Natural killer cell (primary cell): Measurements from ENCODE around the gene INPP5A. TPM values are rescaled to one million over a fixed set of nuclear protein-coding genes. Genes with fewer than 3 reads are reported as not detected.

Experiments used
- ATAC-seq, 3 donors: fragments of 150-1000 bp in 2 of 3; fragments of 200-7000 bp in 1 of 3; cut with Tn5 transposase; 1 replicate in 1 of 3; 2 replicates in 2 of 3; pipeline ENCODE4 v1.10.0; 2021; ENCODE audit warnings: mild to moderate bottlenecking in 2 of 3, moderate library complexity in 2 of 3
- DNase-seq, 2 donors: peaks; one replicate each; pipeline versions ENCODE4 v3.0.0 to v3.0.0-alpha.2; 2013 to 2021; ENCODE audit warnings: mixed read lengths in 1 of 2
- H3K27ac ChIP-seq: one replicate; pipeline ENCODE4 v1.5.1; 2013; ENCODE audit warnings: mild to moderate bottlenecking, low read length
- H3K27me3 ChIP-seq: one replicate; pipeline ENCODE4 v1.6.1; 2013; ENCODE audit warnings: low read length; ENCODE audit not compliant: control insufficient read depth, insufficient read depth
- H3K36me3 ChIP-seq: one replicate; pipeline ENCODE4 v1.6.1; 2013; ENCODE audit warnings: low read length; ENCODE audit not compliant: control insufficient read depth, insufficient read depth
- H3K4me1 ChIP-seq: one replicate; pipeline ENCODE4 v1.6.1; 2013; ENCODE audit warnings: low read length; ENCODE audit not compliant: control insufficient read depth, insufficient read depth
- H3K4me3 ChIP-seq: one replicate; pipeline ENCODE4 v1.5.1; 2013; ENCODE audit warnings: low read length
- H3K9me3 ChIP-seq: one replicate; pipeline ENCODE4 v1.6.1; 2013; ENCODE audit warnings: low read length; ENCODE audit not compliant: control insufficient read depth, insufficient read depth
- H3K27ac Mint-ChIP-seq, 2 donors: one replicate each; pipeline ENCODE4 v1.8.0; 2022; ENCODE audit warnings: mild to moderate bottlenecking in 2 of 2, mixed read lengths in 2 of 2, moderate library complexity in 1 of 2
- H3K27me3 Mint-ChIP-seq, 2 donors: one replicate each; pipeline ENCODE4 v1.8.0; 2022; ENCODE audit warnings: low read depth in 2 of 2, mixed read lengths in 2 of 2
- H3K36me3 Mint-ChIP-seq: one replicate; pipeline ENCODE4 v1.8.0; 2022; ENCODE audit warnings: mixed read lengths
- H3K4me1 Mint-ChIP-seq, 2 donors: one replicate each; pipeline ENCODE4 v1.8.0; 2022; ENCODE audit warnings: mixed read lengths in 2 of 2
- H3K4me3 Mint-ChIP-seq: one replicate; pipeline ENCODE4 v1.8.0; 2022; ENCODE audit warnings: mild to moderate bottlenecking, moderate library complexity, mixed read lengths
- H3K9me3 Mint-ChIP-seq, 2 donors: one replicate each; pipeline ENCODE4 v1.8.0; 2022; ENCODE audit warnings: mixed read lengths in 2 of 2
- CTCF ChIP-seq: fragments of 200-600 bp; IDR thresholded peaks from one replicate; pipeline ENCODE4 v1.8.0; 2022; ENCODE audit warnings: antibody characterized with exemption
- WGBS: methylation state at CpG from one replicate; pipeline ENCODE4 v1.1.7; 2013; ENCODE audit warnings: missing lambda C conversion rate; ENCODE audit not compliant: insufficient coverage; 5-methylcytosine and 5-hydroxymethylcytosine counted together
- intact Hi-C: fragments of 100-400 bp; cut with micrococcal nuclease; formaldehyde crosslinking; loops from one replicate; pipeline ENCODE4 v1.14.2; 2022
- total RNA-seq, 4 donors: library from RNA; stranded (reverse); fragments of 120-200 nt in 1 of 4; gene quantifications; one replicate each; pipeline versions ENCODE4 v1.2.3 to v1.2.4, GENCODE V29; 2013 to 2022

INPP5A gene
- total RNA-seq, 3 donors from 2014 or later (not counting 1 experiment from before 2014, with no cell fraction given), result 12.6 to 38.6 (median 18.6) TPM

GRCh38 chr10:132781556-132781955 lies 244.0 kb downstream of the INPP5A start:
- Mint-ChIP-seq H3K4me1 (no peaks in the 10 kb centered on the region), H3K27me3 (peaks cover 0 to 8% of the 10 kb centered on the region in 2 donors), H3K9me3 (no peaks in the 10 kb centered on the region), H3K36me3 (no peaks in the 10 kb centered on the region), H3K4me3 (no peak overlapping the region), H3K27ac (no peak overlapping the region)
- Histone ChIP-seq H3K4me1 (peaks cover 3% of the 10 kb centered on the region), H3K27ac (no peak overlapping the region), H3K4me3 (no peak overlapping the region), H3K9me3 (no peaks in the 10 kb centered on the region), H3K27me3 (no peaks in the 10 kb centered on the region), H3K36me3 (peaks cover 4% of the 10 kb centered on the region)
- 96% methylated on average over 20 of the region's 20 CpGs for WGBS
- DNase-seq (no peak), ATAC-seq (no peak)
- no peak for TF ChIP-seq CTCF
- intact Hi-C loops, result no loop called here

DNA sequence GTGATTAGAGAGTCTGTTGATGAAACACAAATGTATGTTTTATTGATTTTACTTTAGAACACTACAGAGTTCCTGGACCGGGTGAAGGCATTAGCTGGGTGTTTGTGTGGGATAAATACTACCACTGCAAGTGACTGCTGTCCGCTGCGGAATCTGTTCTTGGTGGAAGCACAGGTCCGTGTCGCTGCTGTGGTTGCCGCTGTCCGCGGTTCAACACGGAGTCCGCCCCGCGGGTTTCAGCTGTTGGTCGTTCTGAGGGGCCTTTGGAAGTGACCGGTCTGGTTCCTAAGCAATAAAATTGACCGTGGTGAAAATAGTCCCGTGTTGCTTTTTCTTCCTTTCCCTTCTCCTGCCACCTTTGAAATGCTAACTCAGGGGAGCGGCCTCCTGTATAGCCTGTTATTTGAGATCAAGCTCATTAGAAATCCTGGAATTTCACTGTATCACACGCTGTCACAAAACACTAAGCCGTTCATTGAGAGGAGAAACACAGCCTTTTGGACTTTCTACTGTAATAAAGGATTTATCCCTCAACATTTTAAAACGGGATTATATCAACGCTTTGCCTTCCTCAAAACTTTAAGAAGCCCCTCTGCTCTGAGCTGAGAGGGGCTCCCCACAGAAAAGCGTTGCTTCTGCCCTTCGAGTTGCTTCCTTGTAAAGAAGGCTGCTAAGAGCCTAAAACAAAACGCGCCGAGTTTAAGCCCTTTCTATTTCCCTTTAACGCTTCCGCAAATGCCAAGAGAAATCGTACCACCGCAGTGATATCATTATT lies 245.8 kb downstream of the INPP5A start:
- Histone ChIP-seq H3K4me1 (peaks cover 3% of the 10 kb centered on the region), H3K27me3 (no peaks in the 10 kb centered on the region), H3K4me3 (no peak overlapping the region), H3K27ac (no peak overlapping the region), H3K9me3 (no peaks in the 10 kb centered on the region), H3K36me3 (peaks cover 4% of the 10 kb centered on the region)
- Mint-ChIP-seq H3K9me3 (no peaks in the 10 kb centered on the region), H3K4me1 (no peaks in the 10 kb centered on the region), H3K27ac (no peak overlapping the region), H3K36me3 (no peaks in the 10 kb centered on the region), H3K4me3 (no peak overlapping the region), H3K27me3 (peaks cover 2 to 8% of the 10 kb centered on the region in 2 donors)
- whole genome bisulfite sequencing, result 85% methylated on average over 30 of the region's 30 CpGs
- no peak for TF ChIP-seq CTCF
- intact Hi-C loops, result no loop called here
- ATAC-seq (no peak), DNase-seq (no peak)

DNA sequence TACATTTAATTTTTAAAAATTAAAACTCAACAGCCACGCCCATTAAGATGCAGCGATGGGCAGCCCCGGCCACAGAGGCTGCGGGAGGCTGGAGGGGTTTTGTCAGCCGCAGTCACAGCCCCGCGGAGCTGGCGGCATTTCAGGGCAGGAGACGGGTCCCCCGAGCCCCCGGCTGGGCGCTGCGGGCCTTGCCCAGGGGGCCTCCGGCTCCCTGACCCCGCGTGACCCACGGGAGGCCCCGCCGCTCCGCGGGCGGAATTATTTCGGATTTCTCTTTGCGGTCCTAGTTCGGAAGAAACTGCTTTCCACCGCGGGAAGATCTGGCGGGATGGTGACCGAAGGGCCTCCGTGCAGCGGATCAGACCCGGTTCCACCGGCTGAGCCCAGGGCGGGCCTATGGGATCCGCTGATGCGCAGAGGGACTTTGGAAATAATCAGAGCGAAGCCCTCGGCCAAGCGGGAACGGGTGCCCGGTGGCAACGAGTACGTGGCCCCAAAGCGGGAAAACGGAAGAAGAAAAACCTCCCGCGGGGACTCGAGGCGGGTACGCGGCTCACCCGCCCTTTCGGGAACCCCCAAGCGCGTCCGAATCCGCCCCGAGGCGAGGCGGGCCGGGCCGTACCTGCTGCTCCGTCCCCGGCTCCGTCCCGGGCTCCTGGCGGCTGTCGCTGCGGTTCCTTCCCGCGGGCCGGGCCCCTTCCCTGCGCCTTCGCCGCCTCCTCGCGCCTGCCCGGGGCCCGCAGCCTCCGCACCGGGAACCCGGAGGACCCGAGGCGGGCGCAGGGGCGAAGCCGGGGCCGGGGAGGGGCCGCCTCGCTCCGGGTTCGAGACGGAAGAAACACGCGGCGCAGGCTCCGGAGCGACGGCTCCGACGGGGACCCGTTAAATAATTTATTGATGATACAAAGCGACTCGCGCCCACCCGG lies 246.6 kb downstream of the INPP5A start:
- Histone ChIP-seq H3K36me3 (peaks cover 4% of the 10 kb centered on the region), H3K4me1 (peaks cover 3% of the 10 kb centered on the region), H3K9me3 (no peaks in the 10 kb centered on the region), H3K27me3 (peaks cover 3% of the 10 kb centered on the region), H3K4me3 (no peak overlapping the region), H3K27ac (no peak overlapping the region)
- no peak for TF ChIP-seq CTCF
- H3K4me3 Mint-ChIP-seq, result no peak overlapping the region
- no peaks in the 10 kb centered on the region for H3K4me1 Mint-ChIP-seq
- no peaks in the 10 kb centered on the region for H3K9me3 Mint-ChIP-seq
- H3K36me3 Mint-ChIP-seq, result no peaks in the 10 kb centered on the region
- WGBS, result 20% methylated on average over 106 of the region's 106 CpGs
- no peak for DNase-seq
- intact Hi-C loops, result no loop called here
- H3K27ac Mint-ChIP-seq, result no peak overlapping the region
- peaks cover 3 to 8% of the 10 kb centered on the region in 2 donors for H3K27me3 Mint-ChIP-seq
- ATAC-seq, result no peak
